ENCODE measurements around the gene AKAP6. TPM values are rescaled to one million over a fixed set of nuclear protein-coding genes. Genes with fewer than 3 reads are reported as not detected.
A peak's percentile ranks its signal among the peaks of the same experiment; 100 is the strongest.

Gene AKAP6, protein sequence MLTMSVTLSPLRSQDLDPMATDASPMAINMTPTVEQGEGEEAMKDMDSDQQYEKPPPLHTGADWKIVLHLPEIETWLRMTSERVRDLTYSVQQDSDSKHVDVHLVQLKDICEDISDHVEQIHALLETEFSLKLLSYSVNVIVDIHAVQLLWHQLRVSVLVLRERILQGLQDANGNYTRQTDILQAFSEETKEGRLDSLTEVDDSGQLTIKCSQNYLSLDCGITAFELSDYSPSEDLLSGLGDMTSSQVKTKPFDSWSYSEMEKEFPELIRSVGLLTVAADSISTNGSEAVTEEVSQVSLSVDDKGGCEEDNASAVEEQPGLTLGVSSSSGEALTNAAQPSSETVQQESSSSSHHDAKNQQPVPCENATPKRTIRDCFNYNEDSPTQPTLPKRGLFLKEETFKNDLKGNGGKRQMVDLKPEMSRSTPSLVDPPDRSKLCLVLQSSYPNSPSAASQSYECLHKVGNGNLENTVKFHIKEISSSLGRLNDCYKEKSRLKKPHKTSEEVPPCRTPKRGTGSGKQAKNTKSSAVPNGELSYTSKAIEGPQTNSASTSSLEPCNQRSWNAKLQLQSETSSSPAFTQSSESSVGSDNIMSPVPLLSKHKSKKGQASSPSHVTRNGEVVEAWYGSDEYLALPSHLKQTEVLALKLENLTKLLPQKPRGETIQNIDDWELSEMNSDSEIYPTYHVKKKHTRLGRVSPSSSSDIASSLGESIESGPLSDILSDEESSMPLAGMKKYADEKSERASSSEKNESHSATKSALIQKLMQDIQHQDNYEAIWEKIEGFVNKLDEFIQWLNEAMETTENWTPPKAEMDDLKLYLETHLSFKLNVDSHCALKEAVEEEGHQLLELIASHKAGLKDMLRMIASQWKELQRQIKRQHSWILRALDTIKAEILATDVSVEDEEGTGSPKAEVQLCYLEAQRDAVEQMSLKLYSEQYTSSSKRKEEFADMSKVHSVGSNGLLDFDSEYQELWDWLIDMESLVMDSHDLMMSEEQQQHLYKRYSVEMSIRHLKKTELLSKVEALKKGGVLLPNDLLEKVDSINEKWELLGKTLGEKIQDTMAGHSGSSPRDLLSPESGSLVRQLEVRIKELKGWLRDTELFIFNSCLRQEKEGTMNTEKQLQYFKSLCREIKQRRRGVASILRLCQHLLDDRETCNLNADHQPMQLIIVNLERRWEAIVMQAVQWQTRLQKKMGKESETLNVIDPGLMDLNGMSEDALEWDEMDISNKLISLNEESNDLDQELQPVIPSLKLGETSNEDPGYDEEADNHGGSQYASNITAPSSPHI (N-terminal part only)
- 1 to 10 TPM; 1.5 to 1.6 TPM for polyA plus RNA-seq

DNA sequence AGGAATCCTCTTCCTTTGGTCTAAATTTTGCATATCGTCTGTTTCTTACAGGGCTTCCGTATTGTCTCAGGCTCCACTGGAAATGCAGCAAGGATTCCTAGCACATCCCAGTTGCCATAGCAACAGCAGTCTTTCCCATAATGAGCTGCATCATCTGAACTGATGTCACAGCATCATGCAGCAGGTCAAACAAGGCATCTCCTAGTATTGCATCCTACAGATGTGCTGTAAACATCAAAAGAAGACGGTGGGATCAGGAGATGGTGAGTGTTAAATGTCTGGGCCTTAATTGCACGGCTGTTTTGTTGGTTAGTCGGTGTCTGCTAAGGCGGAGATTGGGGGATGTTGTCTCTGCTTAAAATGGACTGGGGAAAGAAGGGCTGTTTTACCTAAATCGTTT, at the start of gene AKAP6:
Gene AKAP6 (plus strand): TSS at position 153 of the 400 bp plus-strand sequence. CDS start 104,196 bp downstream, outside the sequence.
- Histone ChIP-seq H3K36me3 (ENCODE audit: control insufficient read depth in 2 of 2, insufficient read depth in 2 of 2, low read length in 1 of 2) (no peaks in the 10 kb centered on the region), H3K27me3 (ENCODE audit: control insufficient read depth in 1 of 2, insufficient read depth in 2 of 2, low read length in 2 of 2) (no peaks in the 10 kb centered on the region), H3K4me1 (ENCODE audit: control insufficient read depth in 2 of 2, insufficient read depth in 2 of 2, low read length in 1 of 2) (no peaks in the 10 kb centered on the region), H3K4me3 (ENCODE audit: low read depth in 1 of 2, low read length in 2 of 2) (no peak within 1 kb of the TSS), H3K27ac (ENCODE audit: low read depth in 2 of 2, low read length in 1 of 2) (no peak within 1 kb of the TSS), H3K9me3 (ENCODE audit: control insufficient read depth in 2 of 2, insufficient read depth in 1 of 2, low read depth in 1 of 2, low read length in 1 of 2) (no peaks in the 10 kb centered on the region)
- WGBS, 2 donors = 78 to 84% methylated on average over 7 of the region's 7 CpGs

DNA sequence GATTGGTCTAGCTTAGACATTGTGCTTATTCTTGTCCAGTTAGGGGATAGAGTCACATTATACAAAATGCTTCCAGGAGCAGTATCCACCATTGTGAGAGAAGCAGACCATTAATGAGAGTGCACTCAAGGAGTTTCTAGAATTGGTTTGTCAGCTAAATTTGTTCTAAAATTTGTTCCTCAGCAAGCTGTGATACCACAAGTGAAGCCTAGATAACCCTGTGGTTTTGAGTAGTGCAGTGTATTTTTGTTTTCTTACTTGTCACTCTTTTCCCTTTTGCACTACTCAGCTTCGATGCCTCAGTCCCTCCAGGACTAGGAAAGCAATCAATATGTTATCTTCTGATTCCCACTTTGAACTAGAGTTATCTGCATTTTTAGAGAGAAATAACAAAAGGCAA, 42.5 kb upstream of the AKAP6 start:
- 61 to 87% methylated on average over 1 of the region's 1 CpG for WGBS, 2 donors

DNA sequence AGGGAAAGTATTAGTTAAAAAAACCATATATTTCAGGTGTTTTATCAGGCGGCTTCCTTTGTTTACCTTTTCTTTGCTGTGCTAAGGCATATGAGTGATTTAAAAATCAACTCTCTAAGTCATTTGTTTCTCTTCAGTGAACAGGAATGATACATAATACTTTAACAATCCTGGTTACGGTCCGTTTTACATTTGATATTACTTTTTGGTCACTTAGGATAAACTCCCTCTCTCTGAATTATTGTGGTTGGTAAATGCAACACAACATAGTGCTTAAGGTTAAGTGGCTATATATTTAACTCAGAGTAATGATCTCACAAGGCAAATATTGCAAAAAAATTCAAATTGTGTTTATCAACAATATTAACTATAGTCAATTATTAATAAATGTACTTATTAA, 32.7 kb upstream of the AKAP6 start:
- 79 to 86% methylated on average over 3 of the region's 3 CpGs for WGBS, 2 donors
- no peak overlapping the region for H3K27ac ChIP-seq (ENCODE audit: low read depth in 2 of 2, low read length in 1 of 2)
- no peaks in the 10 kb centered on the region for H3K27me3 ChIP-seq (ENCODE audit: control insufficient read depth in 1 of 2, insufficient read depth in 2 of 2, low read length in 2 of 2)
- H3K36me3 ChIP-seq (ENCODE audit: control insufficient read depth in 2 of 2, insufficient read depth in 2 of 2, low read length in 1 of 2) = no peaks in the 10 kb centered on the region
- H3K4me3 ChIP-seq (ENCODE audit: low read depth in 1 of 2, low read length in 2 of 2) = no peak overlapping the region
- no peaks in the 10 kb centered on the region for H3K4me1 ChIP-seq (ENCODE audit: control insufficient read depth in 2 of 2, insufficient read depth in 2 of 2, low read length in 1 of 2)
- H3K9me3 ChIP-seq (ENCODE audit: control insufficient read depth in 2 of 2, insufficient read depth in 1 of 2, low read depth in 1 of 2, low read length in 1 of 2) = no peaks in the 10 kb centered on the region

More for the DNA sequence above, 42.5 kb upstream of the AKAP6 start:
- H3K9me3 ChIP-seq (ENCODE audit: control insufficient read depth in 2 of 2, insufficient read depth in 1 of 2, low read depth in 1 of 2, low read length in 1 of 2) = no peaks in the 10 kb centered on the region
- H3K4me3 ChIP-seq (ENCODE audit: low read depth in 1 of 2, low read length in 2 of 2) = no peak overlapping the region
- H3K4me1 ChIP-seq (ENCODE audit: control insufficient read depth in 2 of 2, insufficient read depth in 2 of 2, low read length in 1 of 2) = no peaks in the 10 kb centered on the region
- H3K27me3 ChIP-seq (ENCODE audit: control insufficient read depth in 1 of 2, insufficient read depth in 2 of 2, low read length in 2 of 2) = no peaks in the 10 kb centered on the region
- no peak overlapping the region for H3K27ac ChIP-seq (ENCODE audit: low read depth in 2 of 2, low read length in 1 of 2)
- no peaks in the 10 kb centered on the region for H3K36me3 ChIP-seq (ENCODE audit: control insufficient read depth in 2 of 2, insufficient read depth in 2 of 2, low read length in 1 of 2)

- Histone ChIP-seq H3K27ac (ENCODE audit: low read depth in 2 of 2, low read length in 1 of 2) (no peak overlapping the region), H3K27me3 (ENCODE audit: control insufficient read depth in 1 of 2, insufficient read depth in 2 of 2, low read length in 2 of 2) (no peaks in the 10 kb centered on the region), H3K36me3 (ENCODE audit: control insufficient read depth in 2 of 2, insufficient read depth in 2 of 2, low read length in 1 of 2) (no peaks in the 10 kb centered on the region), H3K4me3 (ENCODE audit: low read depth in 1 of 2, low read length in 2 of 2) (no peak overlapping the region), H3K4me1 (ENCODE audit: control insufficient read depth in 2 of 2, insufficient read depth in 2 of 2, low read length in 1 of 2) (no peaks in the 10 kb centered on the region), H3K9me3 (ENCODE audit: control insufficient read depth in 2 of 2, insufficient read depth in 1 of 2, low read depth in 1 of 2, low read length in 1 of 2) (no peaks in the 10 kb centered on the region)
- 73 to 81% methylated on average over 3 of the region's 3 CpGs for WGBS, 2 donors
Observed at GRCh38 chr14:32298346-32298745, 30.8 kb upstream of the AKAP6 start.

DNA sequence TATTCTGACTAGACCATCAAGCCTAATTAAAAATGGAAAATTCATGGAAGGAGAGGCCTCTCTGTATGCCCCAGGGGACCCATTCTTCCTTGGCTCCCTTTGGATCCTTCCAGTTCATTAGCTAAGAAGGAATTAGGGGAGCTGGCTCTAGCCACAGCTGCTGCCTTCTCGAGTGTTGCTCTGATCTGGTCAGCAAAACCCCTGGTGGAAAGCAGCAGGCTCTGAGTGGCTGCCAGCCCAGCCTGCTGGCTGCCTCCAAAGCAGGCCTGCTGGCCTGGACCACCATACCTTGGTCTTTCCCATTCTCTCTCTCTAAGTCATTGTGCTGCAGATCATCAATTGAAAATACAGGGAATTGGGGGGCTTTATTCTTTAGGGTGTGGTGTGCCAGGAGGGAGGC, 29.0 kb upstream of the AKAP6 start:
- Histone ChIP-seq H3K27me3 (ENCODE audit: control insufficient read depth in 1 of 2, insufficient read depth in 2 of 2, low read length in 2 of 2) (no peaks in the 10 kb centered on the region), H3K27ac (ENCODE audit: low read depth in 2 of 2, low read length in 1 of 2) (no peak overlapping the region), H3K9me3 (ENCODE audit: control insufficient read depth in 2 of 2, insufficient read depth in 1 of 2, low read depth in 1 of 2, low read length in 1 of 2) (no peaks in the 10 kb centered on the region), H3K4me1 (ENCODE audit: control insufficient read depth in 2 of 2, insufficient read depth in 2 of 2, low read length in 1 of 2) (no peaks in the 10 kb centered on the region), H3K4me3 (ENCODE audit: low read depth in 1 of 2, low read length in 2 of 2) (no peak overlapping the region), H3K36me3 (ENCODE audit: control insufficient read depth in 2 of 2, insufficient read depth in 2 of 2, low read length in 1 of 2) (no peaks in the 10 kb centered on the region)
- WGBS, 2 donors = 59 to 61% methylated on average over 1 of the region's 1 CpG

DNA sequence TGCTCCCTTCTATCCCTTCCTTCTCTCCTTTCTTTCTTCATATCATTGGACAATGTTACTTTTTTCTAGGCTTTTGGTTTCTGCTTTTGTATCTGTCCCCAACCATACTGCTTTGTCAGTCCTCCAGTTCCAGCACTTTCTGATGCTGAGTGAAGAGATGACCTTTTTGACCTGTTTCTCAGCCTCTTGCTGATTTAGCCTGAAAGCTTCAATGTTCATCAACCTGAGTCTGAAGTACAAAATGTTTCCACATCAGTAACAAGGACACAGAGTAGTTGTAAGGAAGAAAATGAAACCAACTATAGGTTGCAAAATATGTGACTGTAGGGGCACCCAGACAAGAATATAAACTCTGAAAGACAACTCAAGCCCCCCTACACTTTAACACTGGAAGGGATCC, 25.2 kb upstream of the AKAP6 start:
- Histone ChIP-seq H3K27me3 (ENCODE audit: control insufficient read depth in 1 of 2, insufficient read depth in 2 of 2, low read length in 2 of 2) (no peaks in the 10 kb centered on the region), H3K27ac (ENCODE audit: low read depth in 2 of 2, low read length in 1 of 2) (no peak overlapping the region), H3K4me3 (ENCODE audit: low read depth in 1 of 2, low read length in 2 of 2) (no peak overlapping the region), H3K36me3 (ENCODE audit: control insufficient read depth in 2 of 2, insufficient read depth in 2 of 2, low read length in 1 of 2) (no peaks in the 10 kb centered on the region), H3K4me1 (ENCODE audit: control insufficient read depth in 2 of 2, insufficient read depth in 2 of 2, low read length in 1 of 2) (peaks cover 0 to 4% of the 10 kb centered on the region in 2 donors), H3K9me3 (ENCODE audit: control insufficient read depth in 2 of 2, insufficient read depth in 1 of 2, low read depth in 1 of 2, low read length in 1 of 2) (no peaks in the 10 kb centered on the region)

GRCh38 chr14:32304296-32304695, 24.8 kb upstream of the AKAP6 start:
- Histone ChIP-seq H3K4me1 (ENCODE audit: control insufficient read depth in 2 of 2, insufficient read depth in 2 of 2, low read length in 1 of 2) (peaks cover 0 to 4% of the 10 kb centered on the region in 2 donors), H3K36me3 (ENCODE audit: control insufficient read depth in 2 of 2, insufficient read depth in 2 of 2, low read length in 1 of 2) (no peaks in the 10 kb centered on the region), H3K9me3 (ENCODE audit: control insufficient read depth in 2 of 2, insufficient read depth in 1 of 2, low read depth in 1 of 2, low read length in 1 of 2) (no peaks in the 10 kb centered on the region), H3K27me3 (ENCODE audit: control insufficient read depth in 1 of 2, insufficient read depth in 2 of 2, low read length in 2 of 2) (no peaks in the 10 kb centered on the region), H3K27ac (ENCODE audit: low read depth in 2 of 2, low read length in 1 of 2) (no peak overlapping the region), H3K4me3 (ENCODE audit: low read depth in 1 of 2, low read length in 2 of 2) (no peak overlapping the region)
- whole genome bisulfite sequencing, 2 donors = 46 to 52% methylated on average over 3 of the region's 3 CpGs

GRCh38 chr14:32306549-32306948, 22.5 kb upstream of the AKAP6 start:
- Histone ChIP-seq H3K36me3 (ENCODE audit: control insufficient read depth in 2 of 2, insufficient read depth in 2 of 2, low read length in 1 of 2) (no peaks in the 10 kb centered on the region), H3K4me3 (ENCODE audit: low read depth in 1 of 2, low read length in 2 of 2) (no peak overlapping the region), H3K27me3 (ENCODE audit: control insufficient read depth in 1 of 2, insufficient read depth in 2 of 2, low read length in 2 of 2) (no peaks in the 10 kb centered on the region), H3K4me1 (ENCODE audit: control insufficient read depth in 2 of 2, insufficient read depth in 2 of 2, low read length in 1 of 2) (peaks cover 0 to 4% of the 10 kb centered on the region in 2 donors), H3K27ac (ENCODE audit: low read depth in 2 of 2, low read length in 1 of 2) (no peak overlapping the region), H3K9me3 (ENCODE audit: control insufficient read depth in 2 of 2, insufficient read depth in 1 of 2, low read depth in 1 of 2, low read length in 1 of 2) (no peaks in the 10 kb centered on the region)
- WGBS, 2 donors = 60 to 74% methylated on average over 3 of the region's 3 CpGs

GRCh38 chr14:32307881-32308582, 21.1 kb upstream of the AKAP6 start:
- WGBS, 2 donors = 36 to 50% methylated on average over 3 of the region's 3 CpGs
- Histone ChIP-seq H3K27ac (ENCODE audit: low read depth in 2 of 2, low read length in 1 of 2) (peak overlapping the region; percentile 15 to 22), H3K36me3 (ENCODE audit: control insufficient read depth in 2 of 2, insufficient read depth in 2 of 2, low read length in 1 of 2) (no peaks in the 10 kb centered on the region), H3K4me3 (ENCODE audit: low read depth in 1 of 2, low read length in 2 of 2) (no peak overlapping the region), H3K4me1 (ENCODE audit: control insufficient read depth in 2 of 2, insufficient read depth in 2 of 2, low read length in 1 of 2) (peaks cover 0 to 4% of the 10 kb centered on the region in 2 donors), H3K9me3 (ENCODE audit: control insufficient read depth in 2 of 2, insufficient read depth in 1 of 2, low read depth in 1 of 2, low read length in 1 of 2) (no peaks in the 10 kb centered on the region), H3K27me3 (ENCODE audit: control insufficient read depth in 1 of 2, insufficient read depth in 2 of 2, low read length in 2 of 2) (no peaks in the 10 kb centered on the region)

All from esophagus (tissue), 2 donors.